Activated naive CD4-positive, alpha-beta T cell (primary cell): ENCODE results near the gene SLC35B3.
"Not testable (repeated sequence)": the region's sequence is repeated elsewhere in the genome, so short reads cannot be mapped to it uniquely, and the experiment has no call there.

Experiments used
- DNase-seq, 4 experiments: peaks; one replicate each; lab custom pipeline; 2025; lab: John Stamatoyannopoulos, UW

SLC35B3 gene

GRCh38 chr6:8414844-8415243 lies 20.5 kb downstream of the SLC35B3 start:
- no peak for DNase-seq

GRCh38 chr6:8405946-8406345 lies 29.4 kb downstream of the SLC35B3 start:
- DNase-seq = not testable (repeated sequence)

- DNase-seq = no peak
Measured at GRCh38 chr6:8402546-8402945, 32.8 kb downstream of the SLC35B3 start.

- DNase-seq = no peak
Measured at GRCh38 chr6:8400663-8401062, 34.7 kb downstream of the SLC35B3 start.

GRCh38 chr6:8392569-8392968 lies 42.8 kb downstream of the SLC35B3 start:
- no peak for DNase-seq

- no peak for DNase-seq
Measured at GRCh38 chr6:8391934-8392333, 43.4 kb downstream of the SLC35B3 start.

GRCh38 chr6:8389036-8389818 lies 46.1 kb downstream of the SLC35B3 start:
- no peak for DNase-seq

- DNase-seq = no peak
Measured at GRCh38 chr6:8387942-8388437, 47.4 kb downstream of the SLC35B3 start.

- DNase-seq = no peak
Measured at GRCh38 chr6:8383584-8383983, 51.8 kb downstream of the SLC35B3 start.

GRCh38 chr6:8382434-8382833 lies 52.9 kb downstream of the SLC35B3 start:
- DNase-seq = no peak

GRCh38 chr6:8375916-8376315 lies 59.4 kb downstream of the SLC35B3 start:
- no peak for DNase-seq
